NCI-H2107 treated with DMSO at 0.1 percent for 48 hours (cell line): ENCODE measurements around the gene SWT1.
A peak's percentile ranks its signal among the peaks of the same experiment; 100 is the strongest.
"Not testable (repeated sequence)": the region's sequence is repeated elsewhere in the genome, so short reads cannot be mapped to it uniquely, and the experiment has no call there.

Experiments
- DNase-seq: peaks from one replicate; lab custom pipeline; 2025; ENCODE audit not compliant: unreplicated experiment; lab: John Stamatoyannopoulos, UW

The SWT1 gene

DNA sequence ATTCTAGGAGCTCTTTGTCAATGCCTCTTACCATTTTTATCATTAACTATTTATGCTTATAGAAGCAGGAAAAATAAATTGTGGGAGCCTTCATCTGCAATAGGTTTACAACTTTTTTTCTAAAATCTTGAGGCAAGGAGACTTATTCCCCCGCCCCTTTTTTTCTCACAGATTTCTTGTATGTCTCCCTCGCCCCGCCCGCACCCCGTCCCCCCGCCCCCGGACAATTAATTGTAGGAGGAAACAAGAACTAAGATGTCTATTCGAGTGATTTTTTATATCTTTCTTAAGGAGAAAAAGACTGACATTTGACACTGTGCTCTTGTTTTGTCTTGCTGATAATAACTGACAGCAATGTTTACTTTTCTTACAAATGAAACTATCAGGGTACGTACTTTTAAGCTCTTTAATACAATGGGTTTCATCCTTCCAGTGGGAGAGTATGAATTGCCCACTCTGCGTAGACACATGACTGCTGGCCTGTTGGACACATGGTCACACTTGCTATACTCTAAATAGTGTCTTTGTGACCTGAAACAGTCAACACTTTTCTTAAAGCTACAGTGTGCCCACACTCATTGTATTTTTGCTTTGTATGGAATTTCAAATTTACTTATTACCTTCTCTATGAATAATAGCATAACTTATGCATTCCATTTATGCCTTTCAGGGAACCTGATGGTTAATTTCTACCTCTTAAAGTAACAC is 161.6 kb downstream of the SWT1 start:
- DNase-seq: peak; percentile 18

- DNase-seq: no peak
These were observed 162.1 kb downstream of the SWT1 start for GRCh38 chr1:185319139-185319475.

- DNase-seq: not testable (repeated sequence)
These were observed 164.1 kb downstream of the SWT1 start for GRCh38 chr1:185321104-185321503.

DNA sequence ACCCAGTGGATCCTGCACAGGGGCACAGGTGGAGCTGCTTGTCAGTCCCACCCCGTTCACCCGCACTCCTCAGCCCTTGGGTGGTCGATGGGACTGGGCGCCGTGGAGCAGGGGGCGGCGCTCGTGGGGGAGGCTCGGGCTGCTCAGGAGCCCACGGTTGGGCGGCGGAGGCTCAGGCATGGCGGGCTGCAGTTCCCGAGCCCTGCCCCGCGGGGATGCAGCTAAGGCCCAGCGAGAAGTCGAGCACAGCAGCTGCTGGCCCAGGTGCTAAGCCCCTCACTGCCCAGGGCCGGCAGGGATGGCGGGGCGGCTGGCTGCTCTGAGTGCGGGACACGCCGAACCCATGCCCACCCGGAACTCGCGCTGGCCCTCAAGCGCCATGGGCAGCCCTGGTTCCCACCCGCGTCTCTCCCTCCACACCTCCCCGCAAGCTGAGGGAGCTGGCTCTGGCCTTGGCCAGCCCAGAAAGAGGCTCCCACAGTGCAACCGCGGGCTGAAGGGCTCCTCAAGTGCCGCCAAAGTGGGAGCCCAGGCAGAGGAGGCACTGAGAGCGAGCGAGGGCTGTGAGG is 164.8 kb downstream of the SWT1 start:
- not testable (repeated sequence) for DNase-seq

GRCh38 chr1:185322636-185323035 is 165.7 kb downstream of the SWT1 start:
- no peak for DNase-seq

- no peak for DNase-seq
These were observed 167.2 kb downstream of the SWT1 start for GRCh38 chr1:185324118-185324517.

DNA sequence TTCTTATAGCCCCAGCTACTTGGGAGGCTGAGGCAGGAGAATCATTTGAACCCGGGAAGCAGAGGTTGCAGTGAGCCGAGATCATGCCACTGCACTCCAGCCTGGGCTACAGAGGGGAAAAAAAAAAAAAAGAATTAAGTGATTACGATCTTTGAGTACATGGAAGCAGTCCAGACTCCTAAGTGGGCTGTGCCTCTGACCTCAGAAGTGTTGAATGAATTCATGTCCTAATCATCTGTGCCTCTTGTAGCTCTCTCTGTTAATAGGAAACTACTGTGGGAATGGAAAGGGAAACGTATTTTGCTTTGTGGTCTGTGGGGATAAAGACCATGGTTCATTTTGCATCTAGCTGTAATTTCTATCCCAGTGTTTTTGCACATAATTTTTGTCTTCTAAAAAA is 168.4 kb downstream of the SWT1 start:
- peak; percentile 5 for DNase-seq

DNA sequence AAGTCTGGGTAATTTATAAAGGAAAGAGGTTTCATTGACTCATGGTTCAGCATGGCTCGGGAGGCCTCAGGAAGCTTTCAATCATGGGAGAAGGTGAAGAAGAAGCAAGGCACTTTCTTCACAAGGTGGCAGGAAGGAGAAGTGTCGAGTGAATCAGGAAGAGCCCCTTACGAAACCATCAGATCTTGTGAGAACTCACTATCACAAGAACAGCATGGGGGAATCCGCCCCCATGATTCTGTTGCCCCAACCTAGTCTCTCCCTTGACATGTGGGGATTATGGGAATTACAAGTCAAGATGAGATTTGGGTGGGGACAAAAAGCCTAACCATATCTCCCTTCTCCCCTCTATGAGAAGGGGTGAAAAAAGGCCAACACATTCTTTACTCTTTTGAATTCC is 171.3 kb downstream of the SWT1 start:
- DNase-seq: no peak

DNA sequence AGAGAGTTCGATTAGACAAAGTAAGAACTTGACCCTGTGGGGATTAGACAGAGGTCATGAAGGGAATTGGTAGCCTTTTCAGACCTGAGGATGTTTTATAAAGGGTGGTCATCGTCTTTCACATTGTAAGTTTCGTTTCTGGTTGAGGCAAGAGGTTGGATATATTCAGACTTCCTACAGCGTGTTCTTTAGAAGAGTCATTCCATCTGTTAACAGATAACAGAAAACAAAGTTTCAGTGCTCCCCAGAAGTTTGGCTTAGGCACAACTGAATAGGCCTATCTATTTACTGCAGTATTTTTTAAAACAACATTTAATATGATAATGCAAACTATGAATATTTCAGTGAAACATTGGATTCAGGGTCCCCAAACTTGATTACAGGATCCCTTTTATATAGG is 177.2 kb downstream of the SWT1 start:
- no peak for DNase-seq

DNA sequence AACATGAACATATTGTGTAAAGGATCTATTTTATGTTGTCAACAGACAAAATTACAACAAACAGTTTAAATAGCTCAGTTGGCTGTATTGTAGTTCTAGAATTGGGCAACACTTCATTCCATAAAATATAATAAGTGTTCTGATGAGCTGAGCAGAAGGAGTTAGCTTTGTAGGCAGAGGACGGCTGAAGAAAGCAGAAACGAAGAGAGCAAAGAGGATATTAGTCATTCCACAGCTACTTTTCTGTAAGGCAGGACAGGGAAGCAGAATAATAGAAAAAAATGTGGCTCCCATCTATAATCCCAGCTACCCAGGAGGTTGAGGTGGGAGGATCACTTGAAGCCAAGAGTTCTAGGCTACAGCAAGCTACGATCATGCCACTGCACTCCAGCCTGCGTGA is 180.3 kb downstream of the SWT1 start:
- DNase-seq: no peak

DNA sequence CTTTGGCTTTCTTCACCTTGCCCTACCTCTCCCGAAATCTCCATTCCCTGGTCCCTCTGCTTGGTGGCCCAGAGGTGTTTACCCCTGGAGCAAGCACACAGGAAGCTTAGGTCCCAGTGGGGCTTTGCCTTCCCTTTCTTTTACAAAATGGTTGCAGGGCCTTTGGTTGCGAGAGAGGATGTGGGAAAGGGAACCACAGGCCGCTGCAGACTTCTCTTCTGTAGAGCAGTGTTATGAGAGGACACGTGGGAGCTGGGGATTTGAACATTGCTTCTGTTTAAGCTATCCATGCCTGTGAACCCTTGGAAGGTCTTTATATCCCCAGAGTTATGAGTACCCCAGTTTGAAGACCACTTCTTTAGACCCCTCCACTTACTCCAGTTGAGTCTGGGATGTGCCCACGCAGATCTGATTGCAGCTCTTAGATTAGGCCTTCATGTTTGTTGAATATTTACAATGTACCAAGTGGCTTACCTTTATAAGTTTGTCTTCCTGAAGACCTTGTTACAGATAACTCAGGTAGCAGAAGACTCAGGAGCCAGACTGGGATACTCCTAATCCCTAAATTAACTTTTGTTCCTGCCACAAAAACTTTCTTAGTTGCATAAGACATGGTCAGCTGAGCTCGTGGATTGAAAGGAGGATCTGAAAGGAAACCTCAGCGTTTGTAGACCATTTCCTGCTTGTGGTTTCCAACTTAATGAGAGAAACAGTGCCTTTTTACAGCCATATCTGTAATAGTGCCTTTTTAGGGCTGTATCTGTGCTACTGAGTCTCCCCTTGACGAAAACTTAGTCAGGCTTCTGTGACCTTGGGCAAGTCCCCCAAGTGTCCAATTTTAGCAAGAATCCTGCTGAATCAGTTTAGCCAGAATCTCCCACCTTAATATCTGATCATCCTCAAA is 182.0 kb downstream of the SWT1 start:
- DNase-seq: no peak

- no peak for DNase-seq
These were observed 184.3 kb downstream of the SWT1 start for GRCh38 chr1:185341196-185341781.
